Naive thymus-derived CD8-positive, alpha-beta T cell (primary cell): Measurements from ENCODE around the gene CDKN1C. TPM values are rescaled to one million over a fixed set of nuclear protein-coding genes. Genes with fewer than 3 reads are reported as not detected.

Experiments
- ATAC-seq, 2 donors: fragments of 150-1000 bp; cut with Tn5 transposase in 1 of 2; sonication (Bioruptor Pico), chemical (Tn5 transposase) in 1 of 2; 1 replicate in 1 of 2; 2 replicates in 1 of 2; pipeline ENCODE4 v1.10.0; 2021; ENCODE audit warnings: mild to moderate bottlenecking in 2 of 2, moderate library complexity in 2 of 2
- POLR2A ChIA-PET: fragments of 350-600 bp; sonication (Branson Sonifier 250); formaldehyde crosslinking; loops from one replicate; lab custom pipeline; 2021; ENCODE audit warnings: antibody characterized with exemption; lab: Charles Lee
- DNase-seq, 10 donors: peaks; one replicate each; pipeline versions ENCODE4 v3.0.0 to v3.0.0-alpha.2; 2020 to 2022
- H3K27ac Mint-ChIP-seq, 10 donors: one replicate each; pipeline ENCODE4 v1.8.0; 2020 to 2022; ENCODE audit warnings: mild to moderate bottlenecking in 10 of 10, mixed read lengths in 10 of 10, moderate library complexity in 4 of 10, inconsistent platforms in 1 of 10
- H3K27me3 Mint-ChIP-seq, 5 donors: one replicate each; pipeline ENCODE4 v1.8.0; 2021 to 2022; ENCODE audit warnings: mixed read lengths in 5 of 5
- H3K36me3 Mint-ChIP-seq, 3 donors: one replicate each; pipeline ENCODE4 v1.8.0; 2020 to 2022; ENCODE audit warnings: mixed read lengths in 3 of 3, mild to moderate bottlenecking in 2 of 3, inconsistent platforms in 1 of 3
- H3K4me1 Mint-ChIP-seq, 4 donors: one replicate each; pipeline ENCODE4 v1.8.0; 2021 to 2022; ENCODE audit warnings: mixed read lengths in 4 of 4
- H3K4me3 Mint-ChIP-seq, 10 donors: one replicate each; pipeline ENCODE4 v1.8.0; 2020 to 2022; ENCODE audit warnings: mild to moderate bottlenecking in 10 of 10, mixed read lengths in 10 of 10, moderate library complexity in 6 of 10, inconsistent platforms in 1 of 10
- H3K9me3 Mint-ChIP-seq, 9 donors: one replicate each; pipeline ENCODE4 v1.8.0; 2020 to 2022; ENCODE audit warnings: mixed read lengths in 9 of 9, mild to moderate bottlenecking in 3 of 9, inconsistent platforms in 1 of 9, moderate library complexity in 1 of 9
- polyA plus RNA-seq, 3 donors: library from polyadenylated mRNA; unstranded; fragments of 300-500 nt; fragmentation: Illumina TruSeq; gene quantifications; one replicate each; pipeline ENCODE4 v1.2.3, GENCODE V29; 2021
- total RNA-seq, 8 experiments: library from RNA in 2 of 8; stranded (reverse) in 2 of 8; gene quantifications; one replicate each; pipeline ENCODE4 v1.2.3 and lab custom pipeline; 2021 to 2026

Gene CDKN1C
- total and polyA plus RNA-seq, 5 experiments from 2014 or later = 0.27 to 4.4 (median 2.0) TPM; not detected in 1

GRCh38 chr11:2869561-2870427 lies 15.8 kb downstream of the CDKN1C start:
- Mint-ChIP-seq H3K4me1 (peaks cover 7 to 29% (median 15%) of the 10 kb centered on the region in 4 donors), H3K36me3 (peaks cover 0 to 4% (median 0%) of the 10 kb centered on the region in 3 donors), H3K27me3 (peaks cover 18 to 60% (median 36%) of the 10 kb centered on the region in 5 donors), H3K27ac (no peak overlapping the region), H3K9me3 (peaks cover 0 to 12% (median 0%) of the 10 kb centered on the region in 9 donors), H3K4me3 (no peak overlapping the region)
- POLR2A ChIA-PET = no interaction called here
- ATAC-seq (no peak), DNase-seq (no peak)

GRCh38 chr11:2869134-2869526 lies 16.4 kb downstream of the CDKN1C start:
- peak overlapping the region in 4 of 10 donors; percentile 25 to 53 (median 32) for H3K4me3 Mint-ChIP-seq
- DNase-seq (no peak), ATAC-seq (no peak)
- no peaks in the 10 kb centered on the region for H3K36me3 Mint-ChIP-seq
- peaks cover 0 to 7% (median 0%) of the 10 kb centered on the region in 9 donors for H3K9me3 Mint-ChIP-seq
- peaks cover 20 to 67% (median 38%) of the 10 kb centered on the region in 5 donors for H3K27me3 Mint-ChIP-seq
- POLR2A ChIA-PET = no interaction called here
- H3K4me1 Mint-ChIP-seq = peaks cover 7 to 29% (median 16%) of the 10 kb centered on the region in 4 donors
- no peak overlapping the region for H3K27ac Mint-ChIP-seq

- peak in 1 of 2 donors; percentile 25 for ATAC-seq
- H3K9me3 Mint-ChIP-seq = peaks cover 0 to 7% (median 0%) of the 10 kb centered on the region in 9 donors
- peaks cover 7 to 29% (median 16%) of the 10 kb centered on the region in 4 donors for H3K4me1 Mint-ChIP-seq
- POLR2A ChIA-PET = no interaction called here
- H3K4me3 Mint-ChIP-seq = peak overlapping the region in 8 of 10 donors; percentile 25 to 68 (median 42)
- peaks cover 22 to 72% (median 40%) of the 10 kb centered on the region in 5 donors for H3K27me3 Mint-ChIP-seq
- H3K27ac Mint-ChIP-seq = peak overlapping the region in 1 of 10 donors; percentile 44
- DNase-seq = no peak
- no peaks in the 10 kb centered on the region for H3K36me3 Mint-ChIP-seq
These were observed 17.0 kb downstream of the CDKN1C start for GRCh38 chr11:2868506-2869133.

- H3K4me1 Mint-ChIP-seq = peaks cover 7 to 29% (median 17%) of the 10 kb centered on the region in 4 donors
- H3K9me3 Mint-ChIP-seq = peaks cover 0 to 7% (median 0%) of the 10 kb centered on the region in 9 donors
- no peak overlapping the region for H3K27ac Mint-ChIP-seq
- POLR2A ChIA-PET = no interaction called here
- peak overlapping the region in 3 of 10 donors; percentile 23 to 58 (median 33) for H3K4me3 Mint-ChIP-seq
- ATAC-seq = no peak
- H3K36me3 Mint-ChIP-seq = no peaks in the 10 kb centered on the region
- DNase-seq = no peak
- H3K27me3 Mint-ChIP-seq = peaks cover 22 to 77% (median 43%) of the 10 kb centered on the region in 5 donors
These were observed 17.7 kb downstream of the CDKN1C start for GRCh38 chr11:2867722-2868505.

- peaks cover 7 to 29% (median 17%) of the 10 kb centered on the region in 4 donors for H3K4me1 Mint-ChIP-seq
- peaks cover 22 to 77% (median 43%) of the 10 kb centered on the region in 5 donors for H3K27me3 Mint-ChIP-seq
- H3K27ac Mint-ChIP-seq = peak overlapping the region in 1 of 10 donors; percentile 34
- H3K9me3 Mint-ChIP-seq = peaks cover 0 to 7% (median 0%) of the 10 kb centered on the region in 9 donors
- ATAC-seq (no peak), DNase-seq (no peak)
- no peak overlapping the region for H3K4me3 Mint-ChIP-seq
- POLR2A ChIA-PET = no interaction called here
- H3K36me3 Mint-ChIP-seq = no peaks in the 10 kb centered on the region
These were observed 18.4 kb downstream of the CDKN1C start for GRCh38 chr11:2867142-2867541.

- Mint-ChIP-seq H3K36me3 (no peaks in the 10 kb centered on the region), H3K4me3 (no peak overlapping the region), H3K27ac (peak overlapping the region in 1 of 10 donors; percentile 40), H3K4me1 (peaks cover 0 to 19% (median 13%) of the 10 kb centered on the region in 4 donors), H3K27me3 (peaks cover 22 to 77% (median 42%) of the 10 kb centered on the region in 5 donors), H3K9me3 (peaks cover 0 to 7% (median 0%) of the 10 kb centered on the region in 9 donors)
- no peak for DNase-seq
- ATAC-seq = no peak
- POLR2A ChIA-PET = no interaction called here
These were observed 19.5 kb downstream of the CDKN1C start for GRCh38 chr11:2865922-2866577.

GRCh38 chr11:2864901-2865300 lies 20.7 kb downstream of the CDKN1C start:
- Mint-ChIP-seq H3K27ac (peak overlapping the region in 1 of 10 donors; percentile 29), H3K4me1 (peaks cover 0 to 12% (median 11%) of the 10 kb centered on the region in 4 donors), H3K27me3 (peaks cover 22 to 73% (median 42%) of the 10 kb centered on the region in 5 donors), H3K9me3 (peaks cover 0 to 7% (median 0%) of the 10 kb centered on the region in 9 donors), H3K4me3 (no peak overlapping the region), H3K36me3 (no peaks in the 10 kb centered on the region)
- ATAC-seq = no peak
- no peak for DNase-seq
- POLR2A ChIA-PET = no interaction called here

GRCh38 chr11:2863276-2863618 lies 22.3 kb downstream of the CDKN1C start:
- no peak overlapping the region for H3K4me3 Mint-ChIP-seq
- ATAC-seq (no peak), DNase-seq (no peak)
- POLR2A ChIA-PET = no interaction called here
- no peaks in the 10 kb centered on the region for H3K36me3 Mint-ChIP-seq
- H3K9me3 Mint-ChIP-seq = peaks cover 0 to 7% (median 0%) of the 10 kb centered on the region in 9 donors
- peaks cover 14 to 63% (median 37%) of the 10 kb centered on the region in 5 donors for H3K27me3 Mint-ChIP-seq
- peaks cover 0 to 4% (median 3%) of the 10 kb centered on the region in 4 donors for H3K4me1 Mint-ChIP-seq
- H3K27ac Mint-ChIP-seq = no peak overlapping the region

- DNase-seq = no peak
- POLR2A ChIA-PET = no interaction called here
- Mint-ChIP-seq H3K4me3 (no peak overlapping the region), H3K36me3 (no peaks in the 10 kb centered on the region), H3K27ac (no peak overlapping the region), H3K9me3 (peaks cover 0 to 7% (median 0%) of the 10 kb centered on the region in 9 donors), H3K4me1 (peaks cover 0 to 4% (median 0%) of the 10 kb centered on the region in 4 donors), H3K27me3 (peaks cover 9 to 58% (median 34%) of the 10 kb centered on the region in 5 donors)
- no peak for ATAC-seq
These were observed 22.9 kb downstream of the CDKN1C start for GRCh38 chr11:2862395-2863275.

- peak overlapping the region in 1 of 10 donors; percentile 15 for H3K4me3 Mint-ChIP-seq
- ATAC-seq = peak; percentile 25 to 36
These were observed 24.9 kb downstream of the CDKN1C start for GRCh38 chr11:2860636-2861035.

GRCh38 chr11:2859699-2860037 lies 25.9 kb downstream of the CDKN1C start:
- Mint-ChIP-seq H3K9me3 (no peaks in the 10 kb centered on the region), H3K36me3 (no peaks in the 10 kb centered on the region), H3K4me3 (no peak overlapping the region), H3K27me3 (peaks cover 3 to 38% (median 19%) of the 10 kb centered on the region in 5 donors), H3K27ac (no peak overlapping the region), H3K4me1 (peaks cover 0 to 4% (median 0%) of the 10 kb centered on the region in 4 donors)
- ATAC-seq = no peak
- POLR2A ChIA-PET = no interaction called here
- DNase-seq = no peak

More at GRCh38 chr11:2860636-2861035, 24.9 kb downstream of the CDKN1C start:
- H3K36me3 Mint-ChIP-seq = no peaks in the 10 kb centered on the region
- POLR2A ChIA-PET = no interaction called here
- H3K27ac Mint-ChIP-seq = no peak overlapping the region
- H3K9me3 Mint-ChIP-seq = no peaks in the 10 kb centered on the region
- no peak for DNase-seq
- peaks cover 0 to 4% (median 0%) of the 10 kb centered on the region in 4 donors for H3K4me1 Mint-ChIP-seq
- H3K27me3 Mint-ChIP-seq = peaks cover 5 to 42% (median 23%) of the 10 kb centered on the region in 5 donors
